ENCODE results near the gene MIB1.

Gene MIB1

DNA sequence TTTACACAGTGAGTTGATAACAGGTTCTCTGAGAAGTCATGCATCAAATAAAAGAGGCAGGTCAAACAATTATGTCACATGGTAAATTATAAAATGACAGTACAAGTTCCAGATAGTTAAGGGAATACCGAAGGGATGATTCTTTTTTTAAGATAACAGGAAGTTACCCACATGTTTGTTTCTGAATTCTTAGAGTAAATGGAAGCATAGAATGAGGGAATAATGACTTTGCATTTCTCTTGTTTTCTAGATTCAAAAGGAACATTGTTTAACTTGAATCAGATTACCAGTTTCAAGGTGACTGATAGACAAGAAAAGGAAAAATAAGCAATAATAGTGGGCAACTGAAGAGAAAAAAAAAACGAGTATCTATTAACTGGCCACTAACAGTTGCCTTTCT is 124.5 kb downstream of the MIB1 start:
- in situ Hi-C loops (cut with MboI; ENCODE audit: low sequenced_read_pairs), result loop anchor here (25.0 kb wide), 2 partner anchors 378 to 603 kb away; no protein-coding TSS in a partner anchor

DNA sequence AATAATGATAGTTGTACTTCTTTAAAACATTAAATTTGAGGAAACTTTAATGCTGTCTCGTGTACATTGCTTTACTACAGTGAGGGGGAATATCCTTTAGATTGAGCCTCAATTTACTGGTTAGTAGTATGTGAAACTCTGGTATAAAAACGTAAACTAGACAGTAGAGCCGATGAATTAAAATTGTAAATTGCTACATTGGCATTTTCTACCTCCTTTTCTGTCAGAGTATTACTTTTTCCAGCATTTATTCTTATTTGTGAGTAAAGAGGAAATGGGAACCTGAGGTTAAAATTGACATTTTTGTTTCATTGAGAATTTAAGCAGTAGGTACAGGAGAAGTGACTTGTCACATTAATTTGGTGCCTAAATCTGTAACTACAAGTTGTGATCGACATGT is 128.2 kb downstream of the MIB1 start:
- in situ Hi-C loops (cut with MboI; ENCODE audit: low sequenced_read_pairs), result loop anchor here (25.0 kb wide), 2 partner anchors 381 to 606 kb away; no protein-coding TSS in a partner anchor

DNA sequence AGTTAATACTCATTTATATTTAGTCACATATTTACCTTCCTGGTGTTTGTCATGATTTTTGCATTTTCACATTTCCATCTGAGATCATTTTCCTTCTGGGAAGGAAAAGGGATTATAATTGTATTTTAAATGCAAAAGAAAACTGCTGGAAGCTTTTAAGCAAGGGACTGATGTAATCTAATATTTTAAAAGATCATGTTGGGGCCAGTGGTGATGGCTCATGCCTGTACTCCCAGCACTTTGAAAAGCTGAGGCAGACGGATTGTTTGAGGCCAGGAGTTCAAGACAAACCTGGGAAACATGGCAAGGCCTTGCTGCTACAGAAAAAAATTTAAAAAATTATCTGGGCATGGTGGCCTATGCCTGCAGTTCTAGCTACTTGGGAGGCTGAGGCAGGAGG is 149.0 kb downstream of the MIB1 start:
- in situ Hi-C loops (cut with MboI; ENCODE audit: low sequenced_read_pairs), result no loop called here

DNA sequence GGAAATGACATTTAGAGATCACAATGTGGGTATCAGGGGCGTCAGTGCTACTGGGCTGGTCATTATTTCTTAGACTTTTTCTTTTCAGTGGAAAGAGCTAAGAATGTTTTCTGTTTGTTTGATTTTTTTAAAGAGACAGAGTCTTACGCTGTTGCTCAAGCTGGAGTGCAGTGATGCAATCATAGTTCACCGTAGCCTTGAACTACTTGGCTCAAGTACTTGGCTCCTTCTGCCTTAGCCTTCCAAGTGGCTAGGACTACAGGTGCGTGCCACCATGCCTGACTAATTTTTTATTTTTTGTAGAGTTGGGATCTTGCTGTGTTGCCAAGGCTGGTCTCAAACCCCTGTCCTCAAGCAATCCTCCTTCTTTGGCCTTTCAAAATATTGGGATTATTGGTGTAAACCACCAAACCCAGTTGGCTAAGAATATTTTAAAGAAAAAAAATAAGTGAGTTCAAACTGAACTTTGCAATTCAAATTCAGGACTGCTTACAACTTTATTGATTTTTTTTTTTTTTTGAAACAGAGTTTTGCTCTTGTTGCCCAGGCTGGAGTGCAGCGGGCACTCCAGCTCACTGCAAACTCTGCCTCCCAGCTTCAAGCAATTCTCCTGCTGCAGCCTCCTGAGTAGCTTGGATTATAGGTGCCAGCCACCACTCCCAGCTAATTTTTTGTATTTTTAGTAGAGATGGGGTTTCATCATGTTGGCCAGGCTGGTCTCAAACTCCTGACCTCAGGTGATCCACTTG is 154.2 kb downstream of the MIB1 start:
- in situ Hi-C loops (cut with MboI; ENCODE audit: low sequenced_read_pairs), result no loop called here

DNA sequence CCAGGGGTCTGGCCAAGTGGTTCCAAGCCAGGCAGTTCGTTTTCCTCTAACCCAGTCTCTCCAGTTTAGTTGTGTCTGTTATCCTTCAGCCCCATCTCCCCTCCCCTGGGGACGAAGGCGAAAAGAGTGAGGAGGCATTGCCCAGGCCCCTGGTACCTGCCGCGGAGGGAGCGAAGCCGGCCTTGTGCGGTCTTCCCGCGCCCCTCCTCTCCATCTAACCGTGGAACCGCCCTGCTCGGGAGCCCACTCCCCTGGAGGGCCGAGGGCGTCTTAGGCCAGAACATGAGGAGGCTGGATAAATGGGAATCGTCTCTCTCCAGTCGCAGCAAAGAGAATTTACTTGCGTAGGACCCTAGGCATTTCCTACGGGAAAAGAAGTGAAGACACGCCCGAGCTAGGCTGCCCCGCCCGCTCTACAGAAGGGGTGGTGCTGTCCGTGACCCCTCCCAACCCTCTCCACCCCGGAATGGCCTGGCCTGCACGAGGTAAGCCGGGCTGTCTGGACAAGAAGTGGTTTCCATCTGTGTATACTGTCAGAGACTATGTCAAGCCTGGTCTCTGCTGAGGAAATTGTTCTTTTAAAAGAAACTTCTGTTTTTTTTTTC is 156.2 kb downstream of the MIB1 start:
- in situ Hi-C loops (cut with MboI; ENCODE audit: low sequenced_read_pairs), result no loop called here

DNA sequence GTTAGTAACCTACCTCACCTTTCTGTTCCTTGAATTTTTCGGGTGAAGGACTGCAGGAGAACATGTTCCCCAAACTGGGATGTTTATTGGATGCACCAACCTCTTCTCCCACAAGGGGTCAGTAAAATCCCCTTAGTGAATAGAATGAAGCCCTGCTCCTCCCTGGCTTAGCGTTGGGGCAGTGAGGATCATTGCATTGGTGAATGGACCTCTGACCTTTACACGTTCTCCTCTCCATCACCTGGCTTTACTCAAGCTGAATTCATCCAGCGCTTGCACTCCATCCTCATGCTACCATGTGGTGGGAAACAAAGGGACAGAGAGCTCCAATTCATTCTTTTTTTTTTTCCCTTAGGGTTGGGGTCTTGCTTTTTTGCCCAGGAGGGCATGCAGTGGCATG is 157.2 kb downstream of the MIB1 start:
- in situ Hi-C loops (cut with MboI; ENCODE audit: low sequenced_read_pairs), result no loop called here

DNA sequence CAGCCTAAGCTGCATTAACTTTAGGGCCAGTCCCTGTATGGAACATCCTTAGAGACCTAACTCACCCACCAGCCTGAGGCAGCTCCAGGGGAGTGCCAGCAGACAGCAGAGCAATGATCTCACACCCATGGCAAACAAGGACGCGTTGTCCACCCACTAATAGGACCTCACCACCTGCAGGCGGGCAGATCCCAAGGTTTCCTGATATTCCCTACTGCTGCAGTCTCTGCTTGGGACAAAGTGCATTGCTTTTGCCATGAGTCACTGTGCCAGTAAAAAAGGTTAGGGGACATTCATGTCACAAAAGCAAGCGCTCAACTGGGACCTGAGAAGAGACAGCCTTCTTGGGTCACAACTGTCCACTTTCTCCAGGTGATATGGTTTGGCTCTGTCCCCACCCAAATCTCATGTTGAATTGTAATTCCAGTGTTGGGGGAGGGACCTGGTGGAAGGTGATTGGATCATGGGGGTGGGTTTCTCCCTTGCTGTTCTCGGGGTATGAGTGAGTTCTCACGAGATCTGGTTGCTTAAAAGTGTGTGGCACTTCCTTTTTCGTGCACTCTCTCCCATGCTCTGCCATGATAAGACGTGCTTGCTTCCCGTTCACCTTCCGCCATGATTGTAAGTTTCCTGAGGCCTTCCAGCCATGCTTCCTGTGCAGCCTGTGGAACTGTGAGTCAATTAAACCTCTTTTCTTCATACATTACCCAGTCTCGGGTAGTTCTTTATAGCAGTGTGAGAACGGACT is 160.2 kb downstream of the MIB1 start:
- in situ Hi-C loops (cut with MboI; ENCODE audit: low sequenced_read_pairs), result no loop called here

DNA sequence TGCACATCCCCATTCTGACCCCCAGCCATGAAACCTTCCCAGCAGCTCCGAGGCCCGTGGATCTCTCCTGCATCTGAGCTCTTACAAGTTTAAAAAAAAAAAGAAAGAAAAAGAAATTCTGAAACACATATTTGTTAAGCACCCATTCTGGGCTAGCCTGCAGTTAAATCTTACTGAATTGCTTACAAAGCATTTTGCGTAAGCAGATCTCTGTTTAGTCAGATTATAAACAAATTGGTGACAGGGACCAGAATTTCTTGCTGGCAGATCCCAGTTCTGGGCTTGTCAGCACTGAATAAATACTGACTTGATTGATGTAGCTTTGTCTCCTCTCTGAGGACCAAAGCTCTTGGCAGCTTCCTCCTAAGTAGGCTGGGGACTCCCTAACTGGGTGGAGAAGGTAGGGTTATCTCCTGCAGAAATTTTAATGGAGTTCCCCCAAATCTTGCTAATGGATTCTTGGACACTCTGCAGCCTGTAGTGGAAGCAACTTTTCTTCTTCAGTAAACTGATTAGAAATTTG is 160.9 kb downstream of the MIB1 start:
- in situ Hi-C loops (cut with MboI; ENCODE audit: low sequenced_read_pairs), result no loop called here

DNA sequence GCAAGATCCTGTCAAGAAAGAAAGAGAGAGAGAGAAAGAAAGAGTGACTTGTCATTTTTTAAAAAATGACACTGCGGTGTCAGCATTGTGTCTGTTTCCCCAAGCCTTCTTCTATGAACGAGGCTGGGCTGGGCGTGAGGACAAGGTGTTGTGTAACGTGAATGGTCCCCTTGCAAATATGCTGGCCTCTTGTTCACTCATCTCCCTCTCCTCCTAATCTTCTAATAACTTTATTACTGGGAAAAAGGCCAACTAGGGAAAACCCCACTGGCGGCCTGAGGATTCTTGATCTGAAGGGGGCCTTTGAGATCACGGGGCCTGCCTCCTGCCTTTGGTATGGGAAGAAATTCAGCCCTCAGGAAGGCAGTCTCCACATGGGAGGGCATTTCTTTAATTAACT is 163.1 kb downstream of the MIB1 start:
- in situ Hi-C loops (cut with MboI; ENCODE audit: low sequenced_read_pairs), result no loop called here

DNA sequence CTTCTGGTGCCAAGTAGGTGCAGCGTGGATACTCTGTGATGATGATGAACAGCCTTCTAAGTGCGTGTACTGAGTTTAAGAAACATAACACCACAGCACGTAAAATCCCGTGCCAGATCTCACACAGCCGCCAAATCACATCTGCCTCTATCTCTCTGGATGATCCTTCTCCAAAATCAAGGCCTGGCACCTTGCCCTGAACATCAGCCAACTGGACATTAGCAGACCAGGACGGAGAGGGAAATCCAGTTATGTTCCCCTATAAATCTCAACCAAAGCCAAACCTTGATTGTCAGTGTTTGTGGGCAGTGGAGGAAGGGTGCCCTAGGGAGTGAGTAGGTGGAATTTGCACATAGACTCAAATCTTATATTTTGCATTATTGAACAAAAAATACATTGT is 164.3 kb downstream of the MIB1 start:
- in situ Hi-C loops (cut with MboI; ENCODE audit: low sequenced_read_pairs), result no loop called here

DNA sequence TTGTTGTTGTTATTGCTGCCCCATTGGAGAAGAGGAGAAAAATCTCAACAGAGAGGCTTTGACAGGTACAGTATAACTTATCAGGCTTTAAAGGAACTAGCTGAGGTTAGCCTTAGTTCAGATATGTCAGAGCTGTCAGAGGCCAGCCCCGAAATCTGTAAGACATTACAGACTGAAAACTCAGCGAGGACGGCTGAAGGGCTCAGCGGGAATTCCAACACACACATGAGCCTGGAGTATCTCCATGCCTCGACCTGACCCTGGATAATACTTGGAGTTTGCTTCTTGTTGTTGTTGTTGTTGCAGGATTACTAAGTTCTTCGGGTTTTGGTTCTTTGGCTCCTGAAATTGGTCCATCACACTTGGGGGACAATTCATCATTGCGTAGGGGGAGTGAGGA is 166.9 kb downstream of the MIB1 start:
- in situ Hi-C loops (cut with MboI; ENCODE audit: low sequenced_read_pairs), result no loop called here

DNA sequence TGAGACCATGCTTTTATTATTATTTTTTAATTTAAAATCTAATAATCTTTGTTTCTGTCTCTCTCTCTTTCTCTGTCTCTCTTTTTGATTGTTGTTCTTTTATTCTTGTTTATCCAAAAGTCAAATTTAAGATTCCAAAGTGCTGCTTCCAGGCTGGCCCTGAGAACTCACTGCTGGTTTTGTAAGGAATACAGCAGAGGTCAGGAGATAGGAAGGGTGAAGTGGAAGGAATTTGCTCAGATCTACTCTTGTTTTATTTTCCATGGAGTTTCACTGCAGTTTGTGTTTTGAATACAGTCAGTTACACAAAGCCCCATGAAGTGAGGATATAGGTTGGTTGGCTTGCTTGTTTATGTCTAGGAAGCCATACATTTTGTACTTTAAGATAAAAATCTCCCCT is 168.1 kb downstream of the MIB1 start:
- in situ Hi-C loops (cut with MboI; ENCODE audit: low sequenced_read_pairs), result no loop called here

DNA sequence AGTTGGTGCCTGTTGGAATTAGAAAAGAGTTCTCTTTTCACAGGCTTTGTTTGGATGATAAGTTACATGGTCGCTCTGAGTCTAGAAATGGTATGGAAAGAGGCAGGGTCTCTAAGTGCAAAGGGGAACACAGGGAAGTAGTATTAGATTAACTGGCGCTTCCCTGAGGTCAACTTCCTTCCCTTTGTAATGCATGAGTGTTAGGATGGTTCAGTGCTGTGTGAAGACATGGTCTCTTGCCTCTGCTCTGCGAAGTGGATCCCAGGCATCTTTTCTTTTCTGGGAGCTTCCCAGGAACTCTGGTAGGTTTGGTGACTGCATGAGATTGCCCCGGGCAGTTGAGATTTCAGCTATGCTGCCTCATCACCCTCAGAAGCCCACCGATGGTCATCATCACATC is 170.3 kb downstream of the MIB1 start:
- in situ Hi-C loops (cut with MboI; ENCODE audit: low sequenced_read_pairs), result no loop called here

DNA sequence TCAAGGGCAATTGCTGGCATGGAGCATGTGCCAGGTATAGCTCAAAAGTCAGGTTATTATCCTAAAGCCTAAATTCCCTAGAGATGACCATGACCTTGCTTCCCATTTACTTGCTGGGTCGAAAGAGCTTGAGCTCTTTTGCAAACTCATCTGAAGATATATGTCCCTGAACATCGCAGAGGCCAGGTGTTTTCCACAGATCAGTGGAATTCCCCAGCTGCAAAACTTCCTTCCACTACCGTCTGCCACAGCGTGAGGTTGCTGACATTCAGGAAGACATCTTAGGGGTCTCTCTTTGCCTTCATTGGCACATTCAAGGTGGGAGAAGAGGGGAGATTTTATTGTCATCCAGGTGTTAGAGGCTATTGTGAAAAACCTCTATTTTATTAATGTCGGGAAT is 171.0 kb downstream of the MIB1 start:
- in situ Hi-C loops (cut with MboI; ENCODE audit: low sequenced_read_pairs), result no loop called here

DNA sequence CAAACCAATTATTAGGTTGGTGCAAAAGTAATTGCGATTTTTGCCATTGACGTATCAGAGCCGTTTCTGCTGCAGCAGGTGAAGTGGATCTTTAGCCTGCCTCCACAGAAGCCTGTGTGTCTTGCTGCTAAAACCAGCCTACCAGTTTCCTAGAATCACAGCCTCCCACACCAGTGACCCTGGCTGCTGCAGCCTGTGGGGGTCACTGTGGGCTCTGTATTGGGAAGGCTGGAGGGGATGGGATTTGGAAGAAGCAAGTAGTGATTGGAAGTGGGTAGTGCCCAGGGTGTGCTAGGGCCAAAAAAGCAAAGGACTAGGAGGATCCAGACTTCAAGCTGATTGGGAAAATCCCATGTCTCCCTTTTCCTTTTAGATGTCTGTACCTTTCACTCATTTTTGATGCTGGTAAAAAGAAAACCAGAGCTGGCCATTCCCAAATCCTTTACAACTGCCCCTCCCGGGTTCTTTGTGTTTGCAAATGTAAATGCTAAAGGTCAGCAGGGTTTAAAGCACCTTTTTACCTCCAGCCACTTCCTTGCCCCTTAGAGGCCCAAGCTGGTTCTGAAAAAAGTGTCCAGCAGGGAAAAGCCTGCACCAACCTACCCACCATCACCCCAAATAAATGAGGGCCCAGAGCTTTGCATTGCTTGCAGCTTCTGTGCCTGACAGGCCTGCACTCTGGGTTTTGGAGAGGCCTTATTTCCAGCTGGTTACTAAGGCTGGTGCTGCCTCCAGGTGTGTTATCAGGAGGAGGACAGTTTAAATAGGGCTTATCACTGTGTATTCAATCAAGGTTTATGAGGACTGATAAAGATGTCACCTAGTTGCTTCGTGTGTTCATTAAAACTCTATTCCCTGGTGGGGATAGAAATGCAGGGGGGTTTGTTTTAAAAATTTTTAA is 172.0 kb downstream of the MIB1 start:
- in situ Hi-C loops (cut with MboI; ENCODE audit: low sequenced_read_pairs), result no loop called here

DNA sequence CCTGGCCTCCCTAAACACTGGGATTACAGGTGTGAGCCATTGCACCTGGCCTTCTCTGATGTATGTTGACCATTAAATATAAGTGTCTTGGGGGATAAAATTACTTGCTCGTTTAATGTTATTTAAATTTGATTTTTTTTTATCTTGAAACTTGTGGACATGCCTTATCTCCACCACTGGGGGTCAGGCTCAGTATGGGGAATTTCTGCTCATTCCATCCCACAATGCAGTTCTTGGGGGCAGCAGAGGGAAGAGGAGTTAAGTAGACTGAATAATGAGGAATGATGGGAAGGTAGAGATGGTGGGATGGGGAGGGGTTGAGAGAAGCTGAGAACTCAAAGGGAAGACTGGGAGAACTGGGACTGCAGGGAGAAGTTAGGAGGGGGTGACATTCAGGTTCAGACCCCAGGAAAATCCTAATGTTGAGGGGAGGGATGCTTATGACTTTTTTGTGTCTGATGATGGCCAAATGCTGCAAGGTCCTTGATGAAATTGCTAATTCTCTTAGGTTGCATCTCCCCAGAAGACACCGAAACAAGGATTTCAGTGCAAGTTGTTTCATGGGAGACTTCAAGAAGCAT is 174.2 kb downstream of the MIB1 start:
- in situ Hi-C loops (cut with MboI; ENCODE audit: low sequenced_read_pairs), result no loop called here

DNA sequence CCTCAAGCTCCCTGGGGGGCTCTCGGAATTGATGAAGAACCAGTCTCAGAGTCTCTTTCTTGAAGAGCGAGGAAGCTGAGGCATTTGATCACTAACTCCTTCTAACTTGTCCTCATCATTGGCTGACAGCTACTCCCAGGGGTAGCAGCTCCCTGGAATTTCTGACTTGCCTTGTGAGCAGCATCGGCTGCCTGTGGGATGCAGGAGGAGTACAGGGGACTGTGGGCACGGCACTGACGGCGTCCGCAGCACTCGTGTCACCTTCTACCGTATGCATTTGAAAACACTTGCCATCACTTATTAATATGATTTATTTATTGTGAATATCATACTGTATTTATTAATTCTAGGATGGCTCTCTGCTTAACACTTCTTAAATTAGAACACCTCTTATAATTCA is 175.0 kb downstream of the MIB1 start:
- in situ Hi-C loops (cut with MboI; ENCODE audit: low sequenced_read_pairs), result no loop called here

DNA sequence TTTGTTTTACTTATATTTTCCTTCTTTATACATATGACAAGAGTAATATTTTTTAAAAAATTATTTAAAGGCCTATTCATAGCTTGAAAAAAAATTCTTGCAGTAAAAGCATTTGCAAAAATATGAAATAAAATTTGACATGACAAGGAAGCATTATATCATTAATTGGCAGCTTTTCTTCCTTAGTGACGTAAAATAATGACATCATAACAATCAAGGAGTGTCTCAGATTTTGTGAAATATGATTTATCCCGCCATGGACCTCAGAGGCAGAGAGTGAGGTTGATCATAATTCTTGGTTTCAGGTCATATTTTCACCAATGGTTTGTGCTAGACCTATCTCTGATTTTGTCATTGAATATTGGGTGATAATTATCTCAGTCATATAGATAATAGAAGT is 176.0 kb downstream of the MIB1 start:
- in situ Hi-C loops (cut with MboI; ENCODE audit: low sequenced_read_pairs), result no loop called here

DNA sequence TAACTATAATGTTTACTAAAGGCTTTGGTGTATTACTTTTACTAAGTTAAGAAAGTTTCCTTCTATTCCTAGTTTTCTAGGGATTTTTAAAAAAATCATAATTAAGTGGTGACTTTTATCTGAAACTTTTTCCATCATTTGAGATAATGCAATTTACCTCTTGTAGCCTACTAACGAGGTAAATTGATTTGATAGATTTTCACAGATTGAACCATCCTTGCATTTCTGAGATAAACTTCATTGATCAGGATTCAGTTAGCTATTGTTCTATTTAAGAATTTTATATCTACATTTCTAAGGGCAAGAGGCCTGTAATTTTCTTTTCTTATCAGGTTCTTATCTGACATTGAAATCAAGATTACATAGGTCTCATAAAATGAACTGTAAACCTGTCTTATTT is 178.1 kb downstream of the MIB1 start:
- in situ Hi-C loops (cut with MboI; ENCODE audit: low sequenced_read_pairs), result no loop called here

All from HL-60/S4 (cell line).